GM18873 (cell line): ENCODE measurements around the gene ST6GALNAC3.

Experiments used
- ATAC-seq: cut with Tn5 transposase; IDR thresholded peaks from one replicate; pipeline ENCODE4 v1.9.1; 2021; ENCODE audit warnings: mild to moderate bottlenecking, moderate library complexity, moderate number of reproducible peaks; ENCODE audit not compliant: unreplicated experiment, low FRiP score

Gene ST6GALNAC3

GRCh38 chr1:76547916-76548315, 473.4 kb downstream of the ST6GALNAC3 start:
- ATAC-seq, result no peak

- ATAC-seq, result no peak
Measured at GRCh38 chr1:76548513-76549100, 474.1 kb downstream of the ST6GALNAC3 start.

DNA sequence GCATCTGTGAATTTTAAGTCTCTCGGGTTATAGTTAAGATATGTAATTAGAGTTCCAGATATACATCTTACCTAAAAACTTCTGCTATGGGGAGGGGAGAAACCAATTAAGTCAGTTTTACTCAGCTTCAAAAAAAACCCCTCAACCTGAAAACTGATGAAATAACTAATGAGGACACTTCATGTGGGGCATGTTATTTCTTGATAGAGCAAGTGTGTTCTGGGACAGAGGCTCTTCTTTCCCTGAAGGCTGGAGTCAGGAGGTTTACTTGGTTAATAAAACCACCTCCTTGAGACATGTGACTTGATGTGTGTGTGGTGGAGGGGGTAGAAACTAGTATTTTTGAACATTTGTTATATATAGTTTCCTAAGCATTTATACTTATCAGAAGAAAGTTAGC, 479.7 kb downstream of the ST6GALNAC3 start:
- ATAC-seq, result no peak

DNA sequence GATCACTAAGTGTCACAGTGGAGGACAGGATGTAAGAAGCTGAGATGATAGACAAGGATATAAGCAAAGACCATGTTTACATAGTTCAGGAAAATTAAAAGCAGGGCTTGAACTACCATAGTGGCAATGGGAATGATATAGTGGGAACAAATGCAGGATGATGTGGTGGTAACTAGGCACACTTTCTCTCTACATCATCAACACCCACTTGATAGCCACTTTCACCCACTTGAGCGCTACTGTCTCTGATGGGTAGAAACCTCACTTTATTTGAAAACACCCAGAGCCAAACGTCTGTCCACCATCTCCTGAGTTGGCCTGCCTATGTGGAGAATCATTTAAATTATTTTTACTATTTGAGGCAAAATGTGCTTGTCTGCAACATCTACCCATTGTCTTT, 487.7 kb downstream of the ST6GALNAC3 start:
- no peak for ATAC-seq

GRCh38 chr1:76568573-76569238, 494.2 kb downstream of the ST6GALNAC3 start:
- no peak for ATAC-seq

DNA sequence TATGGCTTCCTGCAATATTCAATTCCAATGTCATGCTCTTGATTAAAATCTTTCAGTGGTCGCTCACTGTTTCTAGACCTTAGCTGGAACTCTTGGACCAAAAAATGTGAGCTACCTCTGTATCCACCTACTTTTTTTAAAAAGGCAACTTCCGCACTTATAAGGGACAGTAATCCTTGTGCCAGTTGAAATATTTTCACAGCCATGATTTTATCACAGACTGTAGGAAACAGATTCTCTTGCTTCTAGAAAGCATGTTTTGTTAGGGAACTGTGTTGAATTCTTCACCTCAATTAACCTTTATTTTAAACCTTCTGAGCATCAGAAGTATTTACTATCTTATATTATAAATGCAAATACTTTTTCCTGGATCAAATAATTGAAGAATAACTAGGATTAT, 496.7 kb downstream of the ST6GALNAC3 start:
- no peak for ATAC-seq

GRCh38 chr1:76572229-76572628, 497.7 kb downstream of the ST6GALNAC3 start:
- ATAC-seq, result no peak

GRCh38 chr1:76576876-76577524, 502.5 kb downstream of the ST6GALNAC3 start:
- ATAC-seq, result no peak

DNA sequence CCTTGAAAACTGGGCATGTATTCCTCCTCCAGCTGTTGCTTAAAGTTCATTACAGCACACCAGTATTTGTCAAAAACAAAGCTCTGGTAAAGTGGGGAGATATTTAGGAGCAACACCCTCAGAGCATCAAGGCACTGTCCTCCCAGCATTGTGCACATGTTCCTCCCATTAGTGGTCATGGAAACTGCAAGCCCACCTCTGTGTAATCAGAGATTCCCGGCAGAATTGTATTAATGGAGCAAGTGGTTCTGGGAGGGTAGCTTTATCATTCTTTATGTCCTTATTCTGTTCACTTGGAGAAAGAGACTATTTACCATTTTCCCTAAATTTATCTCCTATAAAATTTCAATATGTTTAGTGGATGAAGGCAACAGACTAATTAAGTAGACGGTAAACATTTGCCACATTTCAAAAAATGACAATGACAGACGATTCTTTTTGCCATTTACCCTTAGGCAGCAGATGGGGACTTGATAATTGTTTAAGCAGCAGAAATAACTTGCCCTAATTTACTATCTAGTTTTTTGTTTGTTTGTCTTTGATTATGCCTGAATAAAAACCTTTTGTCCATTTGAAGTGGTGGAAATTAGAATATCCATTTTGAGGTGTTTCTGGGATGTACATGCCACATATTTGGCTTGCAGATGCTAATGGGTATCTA, 503.1 kb downstream of the ST6GALNAC3 start:
- ATAC-seq, result no peak

DNA sequence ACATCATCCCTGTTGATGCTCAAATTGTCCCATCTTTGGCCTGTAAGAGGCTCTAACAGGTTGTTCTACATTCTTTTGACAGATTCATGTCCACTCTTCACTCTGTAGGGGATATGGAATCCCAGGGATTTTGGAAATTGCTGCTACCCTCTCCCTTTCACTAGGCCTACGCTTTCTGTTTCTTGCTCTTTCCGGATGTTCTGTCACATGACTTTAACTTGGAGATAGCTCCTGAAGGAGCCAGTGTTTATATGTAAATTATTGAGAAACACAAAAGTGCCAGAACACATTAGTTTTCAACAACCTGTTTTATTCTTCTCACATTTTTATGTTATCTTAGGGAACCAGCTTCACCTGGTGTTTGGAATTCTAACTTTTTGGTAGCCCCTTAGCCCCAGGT, 505.7 kb downstream of the ST6GALNAC3 start:
- no peak for ATAC-seq

DNA sequence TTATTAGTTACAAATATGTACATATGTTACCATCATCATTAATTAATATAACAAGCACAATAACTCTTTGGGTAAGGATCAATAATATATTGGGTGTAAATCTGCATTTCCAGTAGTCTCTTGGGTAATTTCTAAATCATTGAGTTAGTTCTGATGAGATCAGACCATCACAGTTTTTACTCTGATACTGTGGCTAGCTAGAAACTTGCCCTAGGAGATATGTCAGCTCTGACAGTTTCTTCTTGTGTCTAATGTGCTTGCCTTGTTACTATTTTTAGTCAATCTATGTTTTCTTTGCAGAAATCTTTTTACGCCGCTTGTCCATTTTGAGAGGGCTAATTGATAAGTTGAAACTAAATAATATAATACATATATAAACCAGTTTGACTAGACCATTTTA, 507.2 kb downstream of the ST6GALNAC3 start:
- no peak for ATAC-seq

GRCh38 chr1:76583235-76583868, 508.8 kb downstream of the ST6GALNAC3 start:
- no peak for ATAC-seq

DNA sequence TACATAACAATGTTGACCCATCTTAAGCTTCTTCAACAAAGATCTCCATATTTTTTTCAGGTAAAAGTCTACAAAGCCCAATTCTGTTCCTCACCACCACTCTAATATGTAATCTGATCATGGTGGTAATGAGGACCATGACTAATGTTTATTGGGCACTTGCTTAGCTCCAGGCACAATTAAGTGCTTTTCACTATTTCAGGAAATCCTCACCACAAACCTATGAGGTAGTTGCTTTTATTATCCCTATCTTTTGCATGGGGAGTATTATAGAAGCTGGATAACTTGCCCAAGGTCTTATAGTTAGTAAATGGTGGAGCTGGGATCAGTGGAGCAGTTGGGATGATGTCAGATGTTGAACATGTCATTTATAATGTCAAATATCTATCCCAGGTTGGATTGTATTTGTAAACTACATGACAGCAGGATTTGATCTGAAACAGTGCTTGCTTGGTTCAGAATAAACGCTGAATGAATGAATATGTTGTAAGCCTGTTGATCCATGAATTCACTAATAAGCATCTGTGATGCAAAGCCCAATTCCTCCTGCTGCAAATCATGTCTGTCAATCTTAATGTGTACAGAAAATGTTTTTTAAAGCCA, 509.4 kb downstream of the ST6GALNAC3 start:
- no peak for ATAC-seq

GRCh38 chr1:76585980-76586674, 511.6 kb downstream of the ST6GALNAC3 start:
- no peak for ATAC-seq

- no peak for ATAC-seq
Measured at GRCh38 chr1:76587212-76587611, 512.7 kb downstream of the ST6GALNAC3 start.

GRCh38 chr1:76591461-76591860, 516.9 kb downstream of the ST6GALNAC3 start:
- no peak for ATAC-seq

- no peak for ATAC-seq
Measured at GRCh38 chr1:76591963-76592362, 517.4 kb downstream of the ST6GALNAC3 start.

GRCh38 chr1:76593141-76593540, 518.6 kb downstream of the ST6GALNAC3 start:
- no peak for ATAC-seq

GRCh38 chr1:76593618-76594017, 519.1 kb downstream of the ST6GALNAC3 start:
- no peak for ATAC-seq

DNA sequence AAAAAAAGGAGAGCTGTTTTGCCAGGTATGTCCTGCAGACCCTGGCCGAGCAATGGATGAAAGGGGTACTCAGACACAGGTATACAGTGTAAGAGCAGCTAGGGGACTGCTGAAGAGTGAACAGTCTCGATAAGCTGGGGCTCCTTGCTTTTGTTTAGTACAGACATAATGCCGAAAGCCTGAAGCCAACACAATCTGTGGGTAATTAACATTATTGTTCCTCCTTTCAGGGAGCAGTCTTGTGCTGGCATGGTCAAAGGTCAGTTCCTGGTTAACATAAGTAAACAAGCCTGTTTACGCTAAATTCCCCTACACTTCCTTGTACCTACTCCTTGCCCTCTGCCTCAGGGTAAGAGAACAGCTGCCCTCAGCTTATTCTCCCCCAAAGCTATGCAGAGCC, 520.5 kb downstream of the ST6GALNAC3 start:
- ATAC-seq, result no peak
